ENCODE results near the gene ZNF14. TPM values are rescaled to one million over a fixed set of nuclear protein-coding genes. Genes with fewer than 3 reads are reported as not detected.

The ZNF14 gene
- total and polyA plus RNA-seq, 2 of the 13 experiments (the other 11 are each of a cell fraction or from before 2014, with no cell fraction given) = 1.9 to 6.2 TPM

GRCh38 chr19:19668230-19669012 lies 64.5 kb downstream of the ZNF14 start, which contains the start of gene ZNF101 (continued):
- TF ChIP-seq ZBTB26 (CRISPR knock-in tag; IDR thresholded peaks at IDR 0.05; ENCODE audit: borderline replicate concordance) (no peak), ZNF225 (CRISPR knock-in tag; IDR thresholded peaks at IDR 0.05) (no peak), CEBPZ (IDR thresholded peaks at IDR 0.05; ENCODE audit: low read length) (no peak), RBAK (CRISPR knock-in tag; IDR thresholded peaks at IDR 0.05) (no peak), ZNF670 (CRISPR knock-in tag; IDR thresholded peaks at IDR 0.05; ENCODE audit: borderline replicate concordance) (no peak), ZFYVE20 (CRISPR knock-in tag; IDR thresholded peaks at IDR 0.05; ENCODE audit: borderline replicate concordance, low read depth) (no peak), ZNF704 (CRISPR knock-in tag; IDR thresholded peaks at IDR 0.05; ENCODE audit: borderline replicate concordance) (no peak; the same call in 1 of the 2 replicates), ZNF205 (CRISPR knock-in tag; IDR thresholded peaks at IDR 0.05) (no peak), ZNF891 (CRISPR knock-in tag; IDR thresholded peaks at IDR 0.05) (peak; percentile 34; the same call in 1 of the 2 replicates), ZBTB1 (CRISPR knock-in tag; IDR thresholded peaks at IDR 0.05; ENCODE audit: borderline replicate concordance) (no peak), ATF5 (CRISPR knock-in tag; IDR thresholded peaks at IDR 0.05; ENCODE audit: low read depth) (0 out of 2 replicates have a peak, but pooled peaks have one; percentile 46), MXD4 (CRISPR knock-in tag; IDR thresholded peaks at IDR 0.05) (peak; percentile 50; the same call in 1 of the 2 replicates), SAP130 (CRISPR knock-in tag; IDR thresholded peaks at IDR 0.05; ENCODE audit: low read depth) (peak; percentile 85), MAF1 (CRISPR knock-in tag; IDR thresholded peaks at IDR 0.05; ENCODE audit: borderline replicate concordance) (no peak), PITX1 (CRISPR knock-in tag; IDR thresholded peaks at IDR 0.05) (no peak; the same call in none of the 2 replicates), SOX13 (IDR thresholded peaks at IDR 0.05) (peak; percentile 42; the same call in 1 of the 2 replicates), SOX13 (CRISPR knock-in tag; conservative IDR thresholded peaks at IDR 0.05 in 1 of 2, IDR thresholded peaks at IDR 0.05 in 1 of 2) (peak in 1 of 2 experiments; percentile 81; a peak in 2 of 4 replicates), AHR (CRISPR knock-in tag; IDR thresholded peaks at IDR 0.05) (no peak), ZNF24 (IDR thresholded peaks at IDR 0.05) (no peak), ATF3 (CRISPR knock-in tag; IDR thresholded peaks at IDR 0.05) (no peak), ZNF317 (CRISPR knock-in tag; IDR thresholded peaks at IDR 0.05) (no peak), SMYD3 (CRISPR knock-in tag; IDR thresholded peaks at IDR 0.05) (no peak; the same call in 1 of the 2 replicates), ZNF614 (CRISPR knock-in tag; IDR thresholded peaks at IDR 0.05; ENCODE audit: borderline replicate concordance) (peak; percentile 41; the same call in 1 of the 2 replicates), ADNP (CRISPR knock-in tag; IDR thresholded peaks at IDR 0.05) (no peak)
